Erythroblast (primary cell): ENCODE results near the gene SURF4.

Source experiments
- GATA1 ChIP-seq: IDR thresholded peaks from 2 replicates; pipeline ENCODE4 v1.6.1; 2011; ENCODE audit warnings: low read depth, mild to moderate bottlenecking, control low read depth, low read length, moderate library complexity
- POLR2A ChIP-seq: IDR thresholded peaks from 2 replicates; pipeline ENCODE4 v1.6.1; 2011; ENCODE audit warnings: mild to moderate bottlenecking, low read length

- TF ChIP-seq POLR2A (no peak), GATA1 (no peak)
Measured at GRCh38 chr9:133387680-133388079, 11.8 kb upstream of the SURF4 start.
